HG03097 (cell line): ENCODE data around the gene RPL41.
"Not testable (repeated sequence)": the region's sequence is repeated elsewhere in the genome, so short reads cannot be mapped to it uniquely, and the experiment has no call there.

ENCODE experiments used
- ATAC-seq: cut with Tn5 transposase; IDR thresholded peaks from one replicate; pipeline ENCODE4 v1.9.1; 2021; ENCODE audit not compliant: unreplicated experiment, low FRiP score

Gene RPL41

DNA sequence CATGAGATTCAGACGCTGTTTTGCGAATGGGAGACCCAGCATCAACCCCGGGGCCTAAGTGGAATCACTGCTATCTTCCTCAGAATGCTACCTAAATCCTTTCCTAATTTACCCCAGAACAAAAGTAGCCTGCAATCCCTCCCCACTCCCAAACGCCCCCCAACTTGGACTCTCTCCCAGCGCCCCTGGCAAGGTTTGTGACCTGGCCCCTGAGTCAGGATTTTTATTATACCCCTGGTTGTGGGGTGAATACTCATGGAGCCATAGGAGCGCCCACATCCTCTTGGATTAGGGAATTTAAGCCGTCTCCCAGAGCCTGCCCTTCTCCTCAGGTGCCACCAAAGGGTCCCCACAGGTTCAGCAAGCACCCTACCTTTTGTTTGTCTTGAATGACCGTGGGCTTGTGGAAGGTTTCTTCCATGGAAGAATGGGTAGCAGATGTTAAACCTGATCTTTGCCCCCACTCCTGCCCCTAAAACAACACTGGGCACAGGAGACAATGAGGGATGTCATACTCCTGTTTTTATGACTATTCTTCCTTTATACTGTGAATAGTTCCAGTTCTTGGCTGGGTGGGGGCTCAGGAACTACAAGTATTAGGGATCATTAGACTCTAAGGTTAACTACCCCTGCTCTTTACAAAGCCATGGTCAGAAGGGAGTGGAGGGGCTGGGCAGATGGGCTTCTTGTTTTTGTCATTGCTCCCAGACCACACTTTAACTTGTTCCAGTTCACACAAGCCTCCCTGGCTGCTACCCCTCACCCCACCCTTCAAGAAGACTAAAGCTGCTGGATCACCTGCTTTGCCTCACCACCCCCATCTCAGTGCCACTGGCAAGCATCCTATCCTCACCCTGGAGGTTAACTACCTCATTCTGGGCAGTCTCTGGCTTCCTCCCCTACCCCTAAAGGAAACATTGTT, 36.6 kb downstream of the RPL41 start:
- no peak for ATAC-seq

DNA sequence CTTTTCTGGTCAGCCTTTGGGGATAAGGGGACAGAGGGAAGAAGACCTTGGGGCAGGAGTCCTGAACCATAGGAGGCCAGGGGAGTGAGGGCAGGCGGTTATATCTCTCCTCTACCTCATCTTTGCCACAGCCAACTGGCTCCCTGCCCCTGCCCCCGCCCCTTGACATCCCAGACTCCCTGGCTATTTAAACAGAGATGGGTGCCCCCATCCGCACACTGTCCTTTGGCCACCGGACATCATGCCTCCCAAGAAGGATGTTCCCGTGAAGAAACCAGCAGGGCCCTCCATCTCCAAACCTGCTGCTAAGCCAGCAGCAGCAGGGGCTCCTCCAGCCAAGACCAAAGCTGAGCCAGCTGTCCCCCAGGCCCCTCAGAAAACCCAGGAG, 37.2 kb downstream of the RPL41 start:
- no peak for ATAC-seq

DNA sequence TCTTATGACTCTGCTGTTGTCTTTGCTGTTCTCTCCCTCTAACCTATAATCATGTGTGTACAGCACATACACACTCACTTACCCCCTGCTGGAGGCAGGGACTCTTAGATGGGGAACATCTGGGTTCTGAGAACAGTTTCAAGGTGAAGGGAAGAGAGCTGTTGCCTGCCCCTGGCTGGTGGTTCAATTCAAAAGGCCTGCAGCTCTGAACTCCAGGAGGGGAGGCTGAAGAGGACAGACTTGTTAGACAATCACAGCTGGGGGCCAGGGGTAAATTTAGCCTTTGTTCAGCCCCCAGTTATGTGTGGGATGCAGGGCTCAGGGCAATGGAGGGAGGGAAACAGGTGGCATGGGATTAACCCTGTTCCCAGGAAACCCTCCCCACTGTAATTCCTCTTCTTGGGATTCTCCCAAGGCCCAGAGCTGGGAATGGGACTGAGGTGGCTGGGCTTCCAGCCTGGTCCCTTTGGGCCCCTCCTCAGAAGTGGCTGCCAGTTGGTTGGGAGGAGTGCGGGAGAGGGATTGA, 37.9 kb downstream of the RPL41 start:
- no peak for ATAC-seq

DNA sequence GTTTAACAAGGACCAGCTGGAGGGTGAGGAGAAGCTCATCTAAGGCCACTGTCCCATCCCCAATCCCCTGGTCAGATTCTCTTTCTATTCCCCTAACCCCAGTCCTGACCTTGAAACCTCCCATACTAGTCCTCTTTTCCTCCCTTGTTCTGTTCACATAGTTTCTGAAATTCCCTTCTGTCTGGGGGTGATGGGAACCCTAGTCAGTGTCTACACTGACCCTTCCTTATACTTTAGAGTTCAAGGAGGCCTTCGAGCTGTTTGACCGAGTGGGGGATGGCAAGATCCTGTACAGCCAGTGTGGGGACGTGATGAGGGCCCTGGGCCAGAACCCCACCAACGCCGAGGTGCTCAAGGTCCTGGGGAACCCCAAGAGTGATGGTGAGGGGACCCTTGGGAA, 38.4 kb downstream of the RPL41 start:
- no peak for ATAC-seq

DNA sequence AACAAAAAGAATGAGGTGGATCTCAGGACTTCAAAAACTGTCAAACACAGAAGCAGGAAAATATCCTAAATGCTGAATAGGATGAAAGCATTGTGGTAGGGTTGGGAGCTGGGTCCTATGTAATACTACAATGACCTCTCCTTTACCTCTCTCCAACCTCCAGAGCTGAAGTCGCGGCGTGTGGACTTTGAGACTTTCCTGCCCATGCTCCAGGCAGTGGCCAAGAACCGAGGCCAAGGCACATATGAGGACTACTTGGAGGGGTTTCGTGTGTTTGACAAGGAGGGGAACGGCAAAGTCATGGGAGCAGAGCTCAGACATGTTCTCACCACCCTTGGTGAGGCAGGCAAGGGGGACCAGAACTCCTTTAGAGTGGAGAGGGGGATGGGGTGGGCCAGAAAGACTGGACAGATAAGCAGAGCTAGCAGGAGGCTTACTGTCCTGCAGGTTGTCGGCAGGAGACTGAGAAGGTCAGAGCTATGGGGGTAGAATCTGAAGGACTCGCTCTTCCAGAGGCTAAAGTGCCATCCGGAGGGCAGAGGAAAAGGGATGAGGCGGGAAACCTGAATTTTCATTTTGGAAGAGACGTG, 38.9 kb downstream of the RPL41 start:
- ATAC-seq = no peak

DNA sequence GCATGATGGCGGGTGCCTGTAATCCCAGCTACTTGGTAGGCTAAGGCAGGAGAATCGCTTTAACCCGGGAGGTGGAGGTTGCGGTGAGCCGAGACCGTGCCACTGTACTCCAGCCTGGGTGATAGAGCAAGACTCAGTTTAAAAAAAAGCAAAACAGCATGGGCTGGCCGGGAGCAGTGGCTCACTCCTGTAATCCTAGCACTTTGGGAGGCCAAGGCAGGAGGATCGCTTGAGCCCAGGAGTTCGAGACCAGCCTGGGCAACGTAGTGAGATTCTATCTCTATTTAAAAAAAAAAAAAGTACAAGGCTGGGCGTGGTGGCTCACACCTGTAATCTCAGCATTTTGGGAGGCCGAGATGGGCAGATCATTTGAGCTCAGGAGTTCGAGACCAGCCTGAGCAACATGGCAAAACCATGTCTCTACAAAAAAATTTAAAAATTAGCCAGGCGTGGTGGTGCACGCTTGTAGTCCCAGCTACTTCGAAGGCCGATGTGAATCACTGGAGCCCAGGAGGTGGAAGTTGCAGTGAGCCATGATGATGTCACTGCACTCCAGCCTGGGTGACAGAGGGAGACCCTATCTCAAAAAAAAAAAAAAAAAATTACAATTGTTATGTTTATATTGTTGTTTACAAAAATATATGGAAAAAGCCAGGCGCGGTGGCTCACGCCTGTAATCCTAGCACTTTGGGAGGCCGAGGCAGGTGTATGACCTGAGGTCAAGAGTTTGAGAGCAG, 40.2 kb downstream of the RPL41 start:
- ATAC-seq = not testable (repeated sequence)

DNA sequence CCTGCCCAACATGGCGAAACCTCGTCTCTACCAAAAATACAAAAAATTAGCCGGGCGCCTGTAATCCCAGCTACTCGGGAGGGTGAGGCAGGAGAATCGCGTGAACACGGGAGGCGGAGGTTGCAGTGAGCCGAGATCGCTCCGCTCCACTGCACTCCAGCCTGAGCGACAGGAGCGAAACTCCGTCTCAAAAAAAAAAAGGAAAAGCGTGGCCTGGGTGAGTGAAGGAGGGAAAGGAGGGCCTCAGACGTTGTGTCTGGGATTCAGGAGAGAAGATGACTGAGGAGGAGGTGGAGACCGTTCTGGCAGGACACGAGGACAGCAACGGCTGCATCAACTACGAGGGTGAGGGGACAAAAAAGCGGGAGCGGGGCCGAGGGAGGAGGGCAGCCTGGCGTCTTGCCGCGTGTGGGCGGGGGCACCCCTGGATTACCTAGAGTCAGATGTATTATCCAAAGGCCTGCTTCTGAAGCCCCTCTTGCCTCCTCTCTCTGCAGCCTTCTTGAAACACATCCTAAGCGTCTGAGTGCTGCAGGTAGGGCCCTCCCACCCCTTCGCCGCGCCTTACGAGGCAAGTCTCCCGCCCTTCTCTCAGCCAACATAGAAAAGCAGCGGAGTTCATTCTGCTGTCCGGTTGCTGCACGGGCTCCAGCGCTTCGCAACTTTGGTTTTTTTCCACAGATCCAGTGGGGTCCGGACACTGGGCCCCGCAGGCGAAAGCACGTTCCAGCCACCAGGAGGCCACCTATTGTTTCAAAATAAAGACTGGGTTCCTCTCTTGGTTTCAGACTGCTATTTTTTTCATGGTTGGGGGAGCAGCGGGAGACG, 41.0 kb downstream of the RPL41 start:
- ATAC-seq = peak; percentile 17

DNA sequence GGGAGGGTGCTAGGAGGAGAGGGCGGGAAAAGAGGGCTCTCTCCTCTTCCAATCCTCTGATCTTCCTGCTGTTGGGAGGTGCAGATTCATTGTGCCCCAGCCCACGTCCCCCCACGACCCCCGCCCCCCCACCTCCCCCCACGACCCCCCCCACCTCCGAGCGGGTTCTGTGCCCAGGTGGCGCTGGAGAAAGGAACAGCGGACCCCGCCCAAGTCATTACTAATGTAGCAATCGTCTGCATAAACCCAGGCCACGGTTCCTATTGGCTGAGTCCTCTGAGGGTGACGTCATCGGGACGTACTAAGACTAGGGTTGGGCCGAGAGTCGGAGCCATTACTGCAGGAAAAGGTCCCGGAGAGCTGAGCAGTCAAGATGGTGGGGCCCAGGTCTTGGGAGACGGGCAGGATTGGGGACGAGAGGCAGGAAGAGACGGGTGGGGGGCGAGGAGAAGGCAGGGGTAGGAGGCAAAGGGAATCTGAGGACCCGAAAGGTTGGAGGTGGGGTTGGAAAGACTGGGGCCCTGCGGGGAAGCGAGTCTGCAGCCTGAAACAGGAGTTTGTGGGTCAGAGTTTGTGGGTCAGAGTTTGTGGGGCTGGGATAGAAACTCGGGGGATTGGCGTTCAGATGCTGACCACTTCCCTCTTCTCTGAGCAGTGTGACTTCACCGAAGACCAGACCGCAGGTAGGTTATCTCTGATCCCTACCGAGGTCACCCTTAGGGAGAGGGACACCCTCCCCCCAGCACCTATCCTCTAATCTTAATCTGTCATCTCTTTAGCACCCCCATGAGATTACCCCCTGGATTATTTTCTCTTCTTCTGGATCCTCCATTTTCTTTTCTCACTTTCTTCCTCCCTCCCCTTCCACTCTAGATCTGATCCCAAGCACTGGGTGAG, 41.8 kb downstream of the RPL41 start, which contains the start of gene MYL6:
TSS of gene MYL6 (plus strand) at position 331 of the 897 bp plus-strand sequence. CDS start at position 374, 43 bp downstream.
- peak; percentile 57 for ATAC-seq

DNA sequence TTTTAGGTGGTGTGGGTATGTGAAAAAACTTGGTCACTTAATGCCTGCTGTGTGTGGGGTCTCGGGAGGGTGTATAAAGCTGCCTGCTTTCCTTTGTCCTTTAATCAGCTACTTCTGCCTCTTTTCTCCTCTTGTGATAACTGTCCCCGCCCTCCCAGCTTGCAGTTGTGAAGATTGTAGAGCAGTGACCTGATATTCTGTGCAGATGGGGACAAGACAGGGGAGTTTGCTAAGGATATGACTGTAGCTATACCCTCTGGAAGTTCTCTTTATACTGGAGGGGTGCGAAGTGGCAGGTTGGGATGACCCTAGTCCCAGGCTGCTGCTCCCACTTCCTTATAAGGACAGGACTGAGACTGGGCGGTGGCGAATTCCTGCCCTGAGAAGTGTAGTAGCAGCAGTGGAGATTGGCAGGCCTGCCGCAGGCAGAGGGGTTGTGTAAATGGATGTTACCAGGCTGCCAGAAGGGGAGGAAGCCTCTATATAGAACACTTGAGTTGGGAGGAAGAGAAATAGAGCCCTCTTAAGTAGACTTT, 42.6 kb downstream of the RPL41 start:
- no peak for ATAC-seq

DNA sequence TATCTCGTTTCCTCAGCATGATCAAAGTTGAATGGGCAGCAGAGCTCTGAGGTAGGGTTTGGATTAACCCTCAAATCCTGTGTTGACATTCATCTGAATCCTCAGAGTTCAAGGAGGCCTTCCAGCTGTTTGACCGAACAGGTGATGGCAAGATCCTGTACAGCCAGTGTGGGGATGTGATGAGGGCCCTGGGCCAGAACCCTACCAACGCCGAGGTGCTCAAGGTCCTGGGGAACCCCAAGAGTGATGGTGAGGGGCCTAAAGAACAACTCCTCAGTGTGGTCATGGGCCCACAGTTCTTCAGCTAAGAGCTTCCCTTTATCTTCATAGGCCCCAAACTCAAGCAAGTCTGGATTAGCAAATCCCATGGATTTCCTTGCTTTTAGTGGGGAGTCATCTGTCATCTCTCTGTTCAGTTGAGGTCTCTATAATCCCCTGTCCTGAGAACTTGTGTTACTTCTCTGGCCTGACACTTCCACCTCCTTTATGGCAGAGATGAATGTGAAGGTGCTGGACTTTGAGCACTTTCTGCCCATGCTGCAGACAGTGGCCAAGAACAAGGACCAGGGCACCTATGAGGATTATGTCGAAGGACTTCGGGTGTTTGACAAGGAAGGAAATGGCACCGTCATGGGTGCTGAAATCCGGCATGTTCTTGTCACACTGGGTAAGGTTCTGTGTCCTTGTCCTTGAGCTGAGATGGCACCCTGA, 43.2 kb downstream of the RPL41 start:
- no peak for ATAC-seq

DNA sequence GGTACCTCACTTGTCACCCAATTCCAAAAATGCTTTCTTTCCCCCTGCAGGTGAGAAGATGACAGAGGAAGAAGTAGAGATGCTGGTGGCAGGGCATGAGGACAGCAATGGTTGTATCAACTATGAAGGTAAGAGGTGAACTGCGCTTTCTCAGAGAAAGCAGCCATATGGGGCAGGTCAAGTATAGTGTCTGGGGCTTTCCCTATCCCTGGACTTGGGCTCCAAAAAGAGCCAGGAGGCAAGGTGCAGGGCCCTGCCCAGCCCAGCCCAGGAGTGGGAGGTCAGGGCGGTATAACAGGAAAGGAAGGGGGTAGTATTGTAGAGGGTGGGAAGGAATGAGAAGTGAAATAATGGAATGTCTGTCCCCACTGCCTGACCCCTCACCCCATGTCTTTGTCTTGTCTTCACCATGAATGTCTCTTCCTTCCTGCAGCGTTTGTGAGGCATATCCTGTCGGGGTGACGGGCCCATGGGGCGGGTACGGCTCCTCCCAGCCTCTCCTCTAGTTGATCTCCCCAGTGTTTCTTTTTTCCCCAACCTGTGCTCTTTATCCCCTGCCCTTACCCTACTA, 43.8 kb downstream of the RPL41 start:
- no peak for ATAC-seq

DNA sequence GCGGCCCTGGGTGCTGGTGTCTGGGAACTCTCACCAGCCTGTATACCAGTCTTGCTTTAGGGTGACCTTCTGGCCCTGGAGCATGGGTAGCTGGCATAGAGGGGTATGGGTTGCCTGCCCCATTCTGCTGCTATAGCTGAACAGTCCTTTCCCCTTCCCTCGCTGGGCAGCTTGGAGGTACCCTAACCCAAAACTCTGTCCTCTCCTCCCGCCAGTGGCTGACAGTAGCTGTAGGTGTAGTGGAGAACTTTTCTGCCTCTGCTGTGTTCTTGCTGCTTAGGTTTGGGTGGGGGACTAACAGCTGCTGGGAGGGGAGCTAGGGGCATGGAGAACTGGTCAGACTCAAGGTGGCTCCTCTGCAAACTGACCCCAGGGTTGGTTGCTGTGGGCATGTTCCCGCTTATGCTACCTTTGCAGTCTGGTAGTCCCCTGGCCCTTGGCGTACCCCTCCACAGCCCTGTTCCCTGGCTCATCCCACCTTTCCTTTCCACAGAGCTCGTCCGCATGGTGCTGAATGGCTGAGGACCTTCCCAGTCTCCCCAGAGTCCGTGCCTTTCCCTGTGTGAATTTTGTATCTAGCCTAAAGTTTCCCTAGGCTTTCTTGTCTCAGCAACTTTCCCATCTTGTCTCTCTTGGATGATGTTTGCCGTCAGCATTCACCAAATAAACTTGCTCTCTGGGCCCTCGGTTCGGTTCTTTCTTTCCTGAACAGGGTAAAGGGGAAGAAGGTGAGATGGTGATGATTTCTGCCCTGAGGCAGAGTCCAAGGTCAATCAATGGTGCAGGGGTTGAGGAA, 44.7 kb downstream of the RPL41 start:
- ATAC-seq = no peak

DNA sequence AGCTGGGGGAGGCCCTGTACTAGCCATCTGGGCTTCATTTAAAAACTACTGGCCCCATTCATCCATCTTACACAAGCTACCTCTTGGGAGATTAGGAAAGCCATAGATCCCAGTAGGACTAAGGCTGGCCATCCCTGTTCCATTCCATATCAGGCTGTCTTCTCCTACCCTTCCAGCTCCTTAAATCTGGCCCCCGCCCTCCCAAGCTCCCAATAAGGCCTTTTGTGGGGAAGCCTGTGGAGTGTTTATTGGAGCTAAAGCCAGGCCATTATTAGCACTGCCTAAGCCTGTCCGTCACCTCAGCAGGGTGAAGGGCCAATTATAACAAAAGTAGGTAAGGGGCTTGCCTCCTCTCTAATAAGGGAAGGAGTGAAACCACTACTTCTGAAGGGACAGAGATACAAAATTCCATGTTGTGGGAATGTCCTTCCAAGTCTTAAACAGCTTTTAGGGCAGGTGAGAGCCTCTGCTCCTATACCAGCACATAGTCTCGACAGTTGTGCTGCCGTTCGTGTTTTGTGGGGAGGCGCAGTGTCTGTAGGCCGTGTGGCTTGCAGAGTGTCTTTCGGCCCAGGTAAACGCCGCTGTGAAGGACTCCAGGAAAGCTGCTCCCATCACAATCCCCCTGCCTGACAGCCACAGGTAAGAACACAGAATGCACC, 45.4 kb downstream of the RPL41 start:
- ATAC-seq = no peak

DNA sequence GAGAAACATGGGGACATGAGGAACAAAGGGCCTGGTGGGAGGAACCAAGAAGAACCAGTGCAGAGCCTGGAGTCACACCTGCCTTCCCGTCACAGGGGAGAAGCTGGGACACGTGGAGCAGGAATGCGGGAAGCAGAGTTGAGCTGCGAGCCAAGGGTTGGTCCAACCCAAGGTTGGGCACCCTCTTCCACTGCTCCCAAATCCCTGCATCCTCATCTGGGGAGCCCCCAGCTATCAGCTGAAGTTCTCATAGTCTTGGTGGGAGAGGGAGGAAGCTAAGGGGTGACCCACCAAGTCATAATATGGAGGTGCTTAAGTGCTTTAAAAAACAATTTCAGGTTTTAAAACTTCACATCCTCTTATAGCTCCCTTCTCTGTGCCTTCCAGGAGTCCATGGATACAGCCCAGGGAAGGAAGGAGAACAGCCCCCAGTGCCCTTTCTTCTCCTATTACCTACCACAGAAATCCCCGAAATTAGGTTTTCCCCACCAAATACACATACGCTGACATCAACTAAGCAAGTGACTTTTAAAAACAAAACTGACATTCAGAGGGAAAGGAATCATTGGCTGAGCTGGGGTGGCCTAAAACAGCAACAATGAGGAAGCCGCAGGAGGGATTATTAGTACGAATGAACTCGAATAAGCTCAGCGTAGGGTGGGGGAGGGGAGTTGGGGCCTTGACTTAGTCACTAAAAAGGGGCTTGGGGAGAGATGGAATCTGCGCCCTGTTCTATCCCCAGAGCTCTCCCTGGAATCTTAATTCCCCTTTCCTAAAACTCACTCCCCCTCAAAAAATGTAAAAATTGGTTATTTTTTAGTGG, 46.2 kb downstream of the RPL41 start:
- no peak for ATAC-seq

DNA sequence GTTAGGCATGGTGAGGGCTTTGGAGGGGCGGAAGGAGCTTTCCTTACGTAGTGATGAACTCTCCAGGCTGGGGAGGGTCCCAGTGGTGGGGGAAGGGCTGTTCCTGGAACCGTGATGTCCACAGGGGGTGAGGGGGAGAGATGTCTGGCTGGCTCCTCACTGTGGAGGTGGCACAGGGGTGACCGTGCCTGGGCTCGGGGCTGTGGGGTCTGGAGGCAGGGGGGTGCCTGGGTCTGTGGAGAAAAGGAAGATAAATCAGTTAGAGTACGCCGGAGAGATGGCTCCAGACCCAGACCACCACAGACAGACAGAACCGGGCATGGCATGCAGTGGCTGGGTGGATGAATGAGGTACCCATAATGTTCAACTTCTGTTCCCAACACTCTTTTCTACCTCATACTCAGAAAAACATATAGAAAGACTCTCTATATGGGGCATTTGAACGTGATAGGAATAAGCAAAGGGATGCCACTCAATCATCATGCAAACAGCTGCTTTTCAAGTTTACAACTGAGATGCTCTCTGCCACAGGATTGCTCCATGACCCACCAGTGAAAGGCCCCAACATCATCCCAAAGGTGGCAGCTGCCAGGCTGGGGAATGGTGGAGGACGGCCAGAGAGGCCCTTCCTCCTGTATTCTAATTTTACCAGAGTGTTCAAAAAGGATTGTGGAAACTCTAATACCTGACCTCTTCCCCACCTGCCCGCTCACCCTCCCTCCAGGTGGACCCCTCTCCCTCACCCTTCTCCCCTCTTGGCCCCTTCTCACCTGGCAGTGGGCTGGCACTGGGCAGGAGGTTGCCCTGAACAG, 47.3 kb downstream of the RPL41 start:
- ATAC-seq = no peak
